SIG-M5 (cell line): ENCODE measurements around the gene TMEM147.

Experiments used
- DNase-seq: peaks from one replicate; lab custom pipeline; 2025; lab: John Stamatoyannopoulos, UW

Gene TMEM147

DNA sequence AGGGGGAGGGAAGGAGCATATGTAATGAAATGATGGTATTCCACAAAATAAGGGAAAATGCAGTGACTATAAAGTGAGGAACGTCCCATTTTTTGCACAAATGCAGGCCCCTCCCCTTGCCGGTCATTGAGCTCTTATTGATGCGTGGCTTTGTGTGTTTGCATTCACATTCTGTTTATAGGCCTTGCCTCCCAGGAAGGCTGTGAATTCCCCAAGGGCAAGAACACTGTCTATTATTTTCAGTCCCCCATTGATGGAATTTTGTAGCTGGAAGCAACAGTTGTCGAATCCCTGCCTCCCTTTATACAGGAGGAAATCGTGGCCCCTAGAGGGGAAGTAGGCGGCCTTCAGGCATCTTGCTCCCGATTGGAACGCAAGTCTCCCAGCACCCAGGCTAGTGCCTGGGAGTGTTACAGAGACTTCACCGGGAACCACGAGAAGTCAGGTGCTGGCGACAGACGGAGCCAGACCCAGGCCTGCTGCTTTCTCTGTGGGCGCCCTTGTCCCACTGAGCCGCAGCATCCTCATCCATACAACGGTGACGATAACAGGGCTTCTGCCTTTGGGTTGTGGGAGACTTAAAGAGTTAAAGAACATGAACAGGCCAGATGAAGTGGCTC, 24.2 kb upstream of the TMEM147 start:
- DNase-seq: no peak

DNA sequence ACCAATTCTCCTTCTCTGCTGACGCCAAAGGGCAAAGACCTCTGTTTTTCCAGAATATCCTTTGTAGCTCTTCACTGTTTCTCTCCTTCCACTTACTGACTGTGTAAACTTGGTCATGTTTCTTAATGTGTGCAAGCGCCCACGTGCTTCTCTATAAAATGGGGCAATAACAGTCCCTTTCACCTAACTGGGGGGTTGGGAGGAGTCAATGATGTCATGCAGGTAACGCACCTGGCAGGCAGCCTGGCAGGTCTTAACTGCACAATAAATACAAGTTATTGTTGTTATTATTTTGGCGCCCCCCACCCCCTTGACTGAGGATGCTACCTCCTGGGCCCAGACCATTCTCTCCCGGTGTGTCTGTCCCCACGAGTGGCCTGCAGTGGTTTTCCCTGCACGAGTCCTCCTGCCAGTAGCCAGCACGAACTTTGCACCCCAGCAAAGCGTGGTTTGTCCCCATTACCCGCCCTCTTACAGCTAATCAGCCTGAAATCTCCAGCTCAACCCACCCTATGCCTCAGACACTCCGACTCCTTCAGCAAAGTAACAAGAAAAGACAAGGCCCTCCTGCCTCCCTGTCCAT, 22.6 kb upstream of the TMEM147 start:
- no peak for DNase-seq

DNA sequence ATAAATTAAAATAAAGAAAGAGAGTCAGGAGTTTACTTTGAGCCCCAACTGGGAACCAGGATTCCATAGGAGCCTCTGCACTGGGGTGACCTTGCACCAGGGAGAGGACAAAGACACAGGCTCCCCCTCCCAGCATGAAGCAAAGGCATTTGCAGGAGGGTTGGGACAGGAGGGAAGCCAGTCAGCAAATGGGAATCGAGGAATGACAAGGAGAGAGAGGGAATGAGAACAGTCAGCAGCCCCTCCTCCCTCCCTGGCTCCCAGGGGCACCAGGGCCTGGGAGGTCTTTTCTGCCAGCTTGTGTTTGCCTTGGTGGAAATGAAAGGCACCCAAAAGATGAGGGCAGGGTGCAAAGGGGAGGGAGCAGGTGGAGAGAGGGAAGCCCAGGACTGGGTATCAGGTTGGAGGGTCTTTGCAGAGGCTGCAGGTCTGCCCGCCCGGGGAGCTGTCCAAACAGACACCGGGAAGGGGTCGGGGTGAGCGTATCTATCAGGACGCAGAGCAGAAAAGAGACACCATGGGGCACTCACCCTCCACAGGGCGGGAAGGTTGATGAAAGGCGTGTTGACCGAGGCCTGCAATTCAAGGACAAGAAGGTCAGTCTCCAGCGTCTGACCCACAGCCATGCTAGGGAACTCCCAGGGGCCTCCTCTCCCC, 21.1 kb upstream of the TMEM147 start:
- DNase-seq: no peak

DNA sequence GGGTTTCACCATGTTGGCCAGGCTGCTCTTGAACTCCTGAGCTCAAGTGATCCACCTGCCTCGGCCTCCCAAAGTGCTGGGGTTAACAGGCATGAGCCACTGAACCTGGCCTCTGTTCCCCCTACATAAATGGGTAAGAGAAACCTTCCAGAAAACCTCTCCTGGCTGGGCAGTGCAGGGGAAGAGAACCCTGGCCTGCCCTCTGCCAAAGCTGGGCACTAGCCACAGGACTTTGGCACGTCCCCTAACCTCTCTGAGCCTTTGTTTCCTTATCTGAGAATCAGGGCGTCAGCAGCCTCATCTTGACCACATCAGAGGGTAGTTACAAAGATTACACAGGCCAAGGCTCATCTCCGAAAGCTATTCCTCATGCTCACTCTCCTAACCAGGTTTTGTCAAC, 19.6 kb upstream of the TMEM147 start:
- no peak for DNase-seq

DNA sequence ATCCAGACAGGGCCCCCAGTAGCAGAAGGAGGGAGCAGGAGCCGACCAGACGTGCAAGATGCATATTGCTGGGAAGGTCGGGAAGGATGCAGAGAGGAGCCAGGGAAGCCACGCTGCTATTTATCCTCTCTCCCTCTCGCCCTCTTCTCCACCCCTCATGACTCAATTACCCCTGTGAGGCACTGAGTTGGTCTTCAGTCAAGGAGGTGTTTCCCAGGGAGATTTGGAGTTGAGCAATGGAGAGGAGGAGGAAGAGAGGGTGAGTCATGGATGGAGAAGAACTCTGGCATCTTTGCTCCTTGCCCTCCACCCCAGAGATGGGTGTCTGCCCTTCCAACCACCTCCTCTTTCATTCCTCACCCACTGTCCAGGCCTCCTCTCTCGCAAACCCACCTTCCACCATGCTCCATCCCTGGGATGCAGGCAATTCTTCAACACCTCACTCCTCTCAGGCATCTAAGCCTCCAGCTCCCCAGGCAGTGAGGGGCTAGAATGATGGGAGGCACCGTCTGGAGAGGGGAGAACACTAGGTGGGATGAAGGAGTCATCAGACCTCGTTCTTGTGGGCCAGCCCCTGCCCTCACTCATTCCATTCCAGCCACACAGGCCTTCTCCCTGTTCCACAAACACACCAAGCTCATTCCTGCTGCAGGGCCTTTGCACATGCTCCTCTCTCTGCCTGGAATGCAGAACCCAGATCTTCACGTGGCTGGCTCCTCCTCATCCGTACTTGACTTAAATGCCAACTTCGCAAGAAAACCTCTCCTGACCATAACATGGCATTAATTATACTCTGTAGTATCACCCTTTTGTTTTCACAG, 17.0 kb upstream of the TMEM147 start, which contains the start of gene SBSN:
Gene SBSN, minus strand, starts transcription at position 94 of the 821 bp plus-strand sequence. Its CDS starts 30 bp downstream, at position 64.
- no peak for DNase-seq

DNA sequence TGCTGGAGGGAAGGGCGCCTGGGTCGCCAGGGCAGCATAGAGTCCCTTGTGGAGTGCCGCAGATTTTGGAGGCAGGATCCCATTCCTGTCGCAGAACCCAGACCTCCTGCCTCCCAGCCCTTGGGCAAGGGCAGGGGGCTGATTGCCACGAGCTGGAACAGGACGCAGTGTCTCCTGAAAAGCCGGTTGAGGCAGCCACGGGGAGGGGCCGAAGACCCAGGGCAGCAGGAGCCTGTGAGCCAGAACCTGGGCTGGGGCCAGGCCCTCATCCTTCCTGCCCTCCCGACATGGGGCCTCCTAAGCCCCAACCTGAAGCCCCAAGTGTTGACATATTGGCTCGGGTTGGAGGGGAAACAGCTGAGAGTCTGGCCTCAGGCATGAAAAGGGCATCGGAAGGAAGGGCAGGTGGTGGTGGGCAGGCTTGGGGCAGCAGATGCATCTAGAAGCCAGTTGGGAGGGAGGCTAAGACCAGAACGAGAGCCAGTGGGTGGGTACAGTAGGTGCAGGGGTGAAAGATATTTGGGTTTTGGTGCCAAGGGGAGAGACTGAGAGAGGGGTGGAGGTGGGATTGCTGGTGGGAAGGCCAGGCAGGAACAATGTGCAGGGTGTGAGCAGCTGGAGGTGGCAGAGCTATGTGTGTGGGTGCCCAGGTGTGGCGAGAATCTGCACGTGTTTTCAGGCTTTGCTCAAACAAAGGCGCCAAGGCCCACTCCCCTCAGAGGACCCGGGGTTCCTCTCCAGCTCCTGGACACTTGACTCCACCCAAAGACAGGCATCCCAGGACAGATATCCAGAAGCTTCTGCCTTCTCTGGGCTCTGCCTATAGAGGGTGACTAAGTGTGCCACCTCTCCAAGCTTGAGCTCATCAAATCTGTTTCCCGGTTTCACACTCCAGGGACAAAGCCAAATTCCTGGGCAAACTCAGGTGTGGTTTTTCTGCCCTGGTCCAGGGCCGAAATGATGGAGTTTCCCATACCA, 15.9 kb upstream of the TMEM147 start:
- no peak for DNase-seq

DNA sequence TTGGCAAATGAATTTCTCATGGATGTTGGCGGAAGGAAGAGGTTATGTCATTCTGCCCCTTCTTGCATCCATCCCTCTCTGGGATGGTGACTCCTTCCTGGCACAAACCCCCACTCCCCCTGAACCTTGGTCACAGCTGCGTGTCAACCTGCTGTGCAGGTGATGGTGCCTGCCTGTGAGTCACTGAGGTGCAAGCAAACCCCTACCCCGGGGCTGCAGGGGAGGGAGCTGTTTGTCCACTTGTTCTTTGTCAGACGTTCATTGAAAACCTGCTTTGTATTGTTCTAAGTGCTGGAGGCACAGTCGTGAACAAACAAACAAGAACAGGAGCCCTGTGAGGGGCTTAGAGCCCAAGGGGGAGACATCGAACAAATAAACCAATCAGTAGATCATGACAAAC, 14.1 kb upstream of the TMEM147 start:
- DNase-seq: no peak

DNA sequence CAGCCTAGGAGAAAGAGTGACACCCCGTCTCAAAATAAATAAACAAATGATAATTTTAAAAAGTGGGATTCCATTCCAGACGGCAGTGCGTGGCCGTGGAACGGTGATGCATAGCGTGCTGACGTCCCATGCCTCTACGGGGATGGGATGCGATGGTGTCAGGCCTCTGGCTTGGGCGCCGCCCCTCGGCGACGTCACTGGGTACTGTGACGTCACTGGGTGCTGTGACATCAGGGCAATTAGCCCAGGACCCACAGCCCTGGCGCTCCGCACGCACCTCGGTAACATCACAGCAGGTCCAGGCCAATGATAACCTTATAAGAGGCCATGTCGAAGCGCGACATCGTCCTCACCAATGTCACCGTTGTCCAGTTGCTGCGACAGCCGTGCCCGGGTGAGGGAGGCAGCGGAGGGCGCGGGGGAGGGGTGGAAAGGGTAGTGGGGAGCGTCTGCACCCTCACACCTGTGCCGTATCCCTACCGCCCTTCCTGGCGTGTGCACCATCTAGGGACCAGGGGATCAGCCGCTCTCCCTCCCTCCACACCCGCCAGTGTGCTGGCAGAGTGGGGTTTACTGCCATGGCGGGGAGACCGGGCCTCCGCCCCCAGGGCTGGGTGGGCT, 12.1 kb upstream of the TMEM147 start, which contains the start of gene GAPDHS:
Gene GAPDHS, plus strand, starts transcription at position 256 of the 621 bp plus-strand sequence. Its CDS starts 72 bp downstream, at position 328.
- DNase-seq: no peak

DNA sequence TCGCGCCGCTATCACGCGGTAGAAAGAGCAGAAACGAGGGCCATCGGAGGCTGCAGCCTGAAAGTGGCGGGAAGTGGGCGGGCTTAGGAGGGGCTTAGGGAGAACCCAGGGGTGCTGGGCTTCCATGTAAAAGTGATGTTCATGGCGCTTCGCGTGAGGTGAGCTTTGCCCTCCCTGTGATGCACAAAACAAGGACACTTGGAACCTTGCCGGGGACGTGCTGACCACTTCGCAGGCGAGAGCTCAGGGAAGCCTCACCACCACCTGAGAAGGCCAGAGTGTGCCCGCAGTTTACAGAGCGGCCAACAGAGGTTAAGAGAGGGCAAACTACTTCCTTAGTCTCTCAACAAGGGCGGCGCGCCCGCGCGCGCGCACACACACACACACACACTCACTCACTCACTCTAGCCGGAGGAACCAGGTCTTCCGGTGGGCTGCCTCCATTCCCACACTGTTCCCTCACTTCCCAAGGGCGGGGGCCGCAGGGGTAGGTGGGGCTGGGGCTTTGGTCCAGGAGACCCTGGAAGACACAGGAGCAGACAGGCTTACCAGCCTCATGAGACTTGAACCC, 11.5 kb upstream of the TMEM147 start:
- no peak for DNase-seq

DNA sequence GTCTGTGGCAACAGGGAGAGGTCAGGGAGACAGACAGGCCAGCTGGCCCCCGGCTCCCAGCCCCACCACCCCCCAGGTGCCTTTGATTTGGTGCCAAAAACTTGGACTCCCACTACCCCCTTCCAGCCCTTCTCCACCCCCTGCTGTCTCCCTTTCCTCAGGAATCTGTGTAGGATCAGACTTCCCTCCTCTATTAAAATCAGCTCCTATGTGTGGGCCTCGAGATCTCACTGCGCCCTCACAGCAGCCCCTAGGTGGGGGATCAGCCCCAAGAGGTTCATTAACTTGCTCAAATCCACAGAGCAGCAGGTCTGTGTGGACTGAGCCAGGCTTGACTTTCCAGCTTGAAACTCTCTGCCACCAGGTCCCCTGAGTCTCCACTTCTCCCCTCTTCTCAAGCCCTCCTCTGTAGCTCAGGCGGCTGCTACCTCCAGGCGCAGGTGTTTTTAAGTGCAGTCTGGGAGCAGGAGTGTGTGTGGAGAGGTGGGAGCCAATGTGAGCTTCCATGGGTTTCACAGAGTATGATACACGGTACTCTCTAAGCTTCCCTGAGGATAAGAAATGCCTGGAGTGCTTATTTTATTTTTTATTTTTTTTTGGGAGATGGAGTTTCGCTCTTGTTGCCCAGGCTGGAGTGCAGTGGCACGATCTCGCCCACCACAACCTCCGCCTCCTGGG, 10.5 kb upstream of the TMEM147 start:
- DNase-seq: no peak

DNA sequence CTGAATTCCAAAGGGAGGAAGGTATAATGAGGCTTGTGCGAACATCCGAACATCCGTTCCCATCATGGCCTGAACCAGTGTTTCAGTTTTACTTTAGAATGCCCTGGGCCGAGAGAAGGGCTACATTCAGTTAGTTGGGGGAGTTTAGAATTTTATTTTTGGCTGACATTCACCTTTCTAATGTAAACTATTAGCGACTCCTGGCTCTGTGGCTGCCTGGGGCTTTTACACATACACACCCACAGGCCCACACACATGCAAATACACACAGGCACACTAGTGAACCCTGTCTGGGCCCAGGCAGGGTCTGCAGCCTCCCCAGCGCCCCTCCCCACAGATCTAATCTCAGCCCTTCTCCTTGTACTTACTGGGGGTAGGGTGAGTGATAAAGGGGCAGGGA, 6.1 kb upstream of the TMEM147 start:
- DNase-seq: no peak

DNA sequence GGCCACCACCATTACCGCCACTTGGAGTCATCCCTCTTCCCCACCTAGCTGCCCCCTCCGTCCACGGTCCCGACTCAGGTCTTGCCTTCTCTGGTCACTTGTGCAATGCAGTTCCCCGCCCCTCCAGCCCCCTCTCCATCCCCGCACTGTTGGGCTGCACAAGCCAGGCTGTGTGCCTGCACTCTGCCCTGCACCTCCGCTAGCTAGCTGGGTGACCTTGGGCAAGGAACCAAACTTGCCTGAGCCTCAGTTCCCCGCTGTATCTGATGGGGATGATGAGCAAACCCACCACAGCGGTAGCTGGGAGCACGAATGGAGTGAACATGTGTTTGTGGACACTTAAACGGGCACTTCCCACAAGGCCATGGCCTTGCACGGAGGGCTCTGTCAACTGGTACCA, 5.6 kb upstream of the TMEM147 start:
- DNase-seq: no peak

DNA sequence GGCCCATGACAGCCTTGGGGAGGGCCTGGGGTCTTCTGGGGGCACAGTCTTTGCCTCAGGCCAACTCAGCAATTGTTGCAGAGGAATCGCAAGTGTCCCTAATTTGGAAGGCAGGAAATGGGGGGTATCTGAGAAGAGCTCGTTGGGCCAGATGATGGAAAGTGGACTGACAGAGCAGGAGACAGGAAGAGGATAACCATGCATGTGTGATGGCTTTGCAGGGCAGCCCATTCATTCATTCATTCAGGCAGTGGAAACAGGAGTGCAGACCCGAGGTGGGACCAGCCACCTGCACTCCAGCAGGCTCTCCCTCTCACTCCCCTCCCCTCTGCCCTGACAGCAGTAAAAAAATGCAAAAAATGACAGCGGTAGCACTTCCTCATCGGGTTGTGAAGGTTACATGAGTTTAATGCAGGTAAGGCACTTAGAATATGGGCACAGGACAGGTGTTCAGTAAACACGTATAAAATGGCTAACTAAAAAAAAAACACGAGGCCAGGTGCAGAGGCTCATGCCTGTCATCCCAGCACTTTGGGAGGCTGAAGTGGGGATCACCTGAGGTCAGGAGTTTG, 5.0 kb upstream of the TMEM147 start:
- DNase-seq: no peak

DNA sequence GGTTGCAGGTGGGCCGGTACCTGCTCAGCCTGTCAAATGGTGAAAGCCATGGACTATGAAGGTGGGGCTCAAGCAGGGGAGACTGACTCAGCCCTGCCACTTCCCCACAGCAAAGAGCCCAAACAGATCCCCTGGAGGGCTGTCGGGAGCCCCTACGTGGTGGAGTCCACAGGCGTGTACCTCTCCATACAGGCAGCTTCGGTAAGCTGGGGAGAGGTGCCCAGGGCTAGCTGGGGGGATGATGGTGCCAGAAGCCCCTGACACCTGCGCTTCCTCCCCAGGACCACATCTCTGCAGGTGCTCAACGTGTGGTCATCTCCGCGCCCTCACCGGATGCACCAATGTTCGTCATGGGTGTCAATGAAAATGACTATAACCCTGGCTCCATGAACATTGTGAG, 3.2 kb upstream of the TMEM147 start:
- DNase-seq: no peak

DNA sequence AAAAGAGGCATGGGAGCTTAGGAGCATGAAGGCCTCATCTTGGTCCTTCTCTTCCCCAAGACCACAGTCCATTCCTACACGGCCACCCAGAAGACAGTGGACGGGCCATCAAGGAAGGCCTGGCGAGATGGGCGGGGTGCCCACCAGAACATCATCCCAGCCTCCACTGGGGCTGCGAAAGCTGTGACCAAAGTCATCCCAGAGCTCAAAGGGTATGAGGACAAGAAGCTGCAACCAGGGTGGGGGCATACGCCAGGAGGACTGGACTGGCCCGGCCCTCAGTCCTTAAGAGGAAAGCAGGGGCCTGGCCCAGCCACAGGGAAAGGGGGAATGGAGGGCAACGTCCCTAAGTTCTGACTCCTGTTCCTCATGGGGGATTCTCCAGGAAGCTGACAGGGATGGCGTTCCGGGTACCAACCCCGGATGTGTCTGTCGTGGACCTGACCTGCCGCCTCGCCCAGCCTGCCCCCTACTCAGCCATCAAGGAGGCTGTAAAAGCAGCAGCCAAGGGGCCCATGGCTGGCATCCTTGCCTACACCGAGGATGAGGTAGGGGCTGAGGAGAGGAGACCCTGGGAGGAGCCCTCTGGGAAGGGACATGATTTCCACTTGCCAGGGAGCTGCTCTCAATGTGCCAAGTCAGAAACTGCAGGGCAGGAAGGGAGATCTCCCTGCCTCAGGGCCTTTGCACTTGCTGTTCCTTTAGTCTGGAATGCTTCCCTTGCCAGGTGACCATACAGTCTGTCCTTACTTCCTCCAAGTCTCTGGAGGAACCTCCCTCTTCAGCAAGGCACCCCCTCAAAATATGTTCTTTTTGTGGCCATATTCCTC, 1.9 kb upstream of the TMEM147 start:
- DNase-seq: no peak

DNA sequence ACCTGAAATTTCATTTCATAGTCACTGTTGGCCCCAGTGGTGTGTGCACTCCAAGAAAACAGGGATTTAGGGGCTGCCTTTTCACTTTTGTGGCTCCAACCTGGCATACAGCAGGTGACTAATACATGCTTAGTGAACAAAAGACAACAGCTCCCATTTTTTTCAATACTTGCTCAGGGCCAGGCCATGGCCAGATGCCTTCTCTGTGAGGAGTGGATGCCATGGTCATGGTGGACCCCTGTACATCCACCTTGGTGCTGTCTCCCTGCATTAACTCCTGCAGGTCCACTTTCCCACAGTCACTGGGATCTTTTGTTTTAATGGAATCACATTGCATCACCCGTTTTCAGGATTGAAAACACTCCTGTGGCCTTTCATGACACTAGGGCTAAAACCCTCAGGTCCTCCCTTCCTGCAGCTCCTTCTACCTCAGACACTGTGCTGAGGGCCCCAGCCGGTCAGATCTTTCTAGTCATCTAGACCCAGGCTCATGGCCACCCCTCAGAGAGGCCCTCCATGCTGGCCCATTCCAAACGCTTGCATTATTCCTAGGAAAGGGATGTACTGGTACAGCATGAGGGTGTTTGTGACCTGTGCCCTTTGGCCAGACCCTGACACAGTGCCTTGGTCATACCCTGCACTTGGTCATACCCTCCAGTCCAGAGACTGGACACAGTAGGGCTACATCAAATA, 1.2 kb upstream of the TMEM147 start:
- DNase-seq: no peak

DNA sequence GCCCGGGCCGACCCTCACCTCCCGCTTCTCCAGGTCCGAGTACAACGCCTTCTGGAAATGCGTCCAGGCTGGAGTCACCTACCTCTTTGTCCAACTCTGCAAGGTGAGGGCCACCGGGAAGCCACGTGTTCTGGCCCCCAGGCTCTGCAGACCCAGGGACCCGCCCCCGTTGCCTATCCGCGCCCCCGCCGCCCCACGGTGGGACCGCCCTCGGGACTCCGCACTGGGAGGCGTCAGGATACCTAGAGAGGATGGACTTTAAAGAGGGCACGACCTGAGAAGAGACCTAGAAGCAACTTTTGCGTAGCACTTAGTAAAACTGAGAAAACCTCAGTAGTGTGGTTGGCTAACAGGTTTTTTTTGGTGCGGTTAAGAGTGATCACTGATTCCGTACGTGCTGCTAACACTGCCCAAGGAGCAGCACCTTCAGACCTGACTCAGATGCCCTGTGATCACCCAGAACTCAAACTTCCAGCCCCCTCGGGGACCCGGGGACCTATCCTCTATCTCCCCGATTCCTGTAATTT, 492 bp downstream of the TMEM147 start:
- no peak for DNase-seq

DNA sequence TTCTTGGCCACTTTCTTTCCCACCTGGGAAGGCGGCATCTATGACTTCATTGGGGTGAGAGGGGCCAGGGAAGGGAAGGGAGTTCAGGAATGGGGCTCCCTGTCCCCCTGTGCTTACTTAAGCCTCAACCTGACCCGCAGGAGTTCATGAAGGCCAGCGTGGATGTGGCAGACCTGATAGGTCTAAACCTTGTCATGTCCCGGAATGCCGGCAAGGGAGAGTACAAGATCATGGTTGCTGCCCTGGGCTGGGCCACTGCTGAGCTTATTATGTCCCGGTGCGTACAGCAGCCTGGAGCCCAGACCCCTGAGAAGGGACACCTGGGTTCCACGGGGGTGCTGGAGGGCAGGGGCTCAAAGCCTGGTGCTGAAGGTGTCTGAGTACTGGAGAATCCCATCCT, 1.1 kb downstream of the TMEM147 start:
- no peak for DNase-seq
